AML-193 (cell line): Measurements from ENCODE around the gene PLA2G4D.

Source experiments
- DNase-seq, 2 experiments: peaks; one replicate each; lab custom pipeline; 2025; lab: John Stamatoyannopoulos, UW

The PLA2G4D gene

DNA sequence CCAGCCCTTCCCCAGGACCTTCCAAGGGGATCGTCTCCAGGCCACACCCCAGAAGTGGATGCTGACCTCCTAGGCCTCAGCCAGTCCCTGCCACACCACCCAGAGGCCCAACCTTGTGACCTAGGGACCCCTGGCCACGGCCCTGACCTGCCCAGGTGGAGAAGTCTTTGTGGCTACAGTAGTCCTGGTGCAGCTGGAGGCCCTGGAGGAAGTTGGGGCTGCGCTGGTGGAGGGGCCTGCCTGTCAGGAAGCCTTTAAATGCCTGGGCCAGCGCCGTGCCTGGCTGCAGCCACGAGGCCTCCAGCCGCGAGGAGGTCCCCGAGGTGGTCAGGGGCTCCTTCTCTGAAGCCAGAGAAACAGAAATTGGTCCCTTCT is 23.4 kb downstream of the PLA2G4D start:
- no peak for DNase-seq

DNA sequence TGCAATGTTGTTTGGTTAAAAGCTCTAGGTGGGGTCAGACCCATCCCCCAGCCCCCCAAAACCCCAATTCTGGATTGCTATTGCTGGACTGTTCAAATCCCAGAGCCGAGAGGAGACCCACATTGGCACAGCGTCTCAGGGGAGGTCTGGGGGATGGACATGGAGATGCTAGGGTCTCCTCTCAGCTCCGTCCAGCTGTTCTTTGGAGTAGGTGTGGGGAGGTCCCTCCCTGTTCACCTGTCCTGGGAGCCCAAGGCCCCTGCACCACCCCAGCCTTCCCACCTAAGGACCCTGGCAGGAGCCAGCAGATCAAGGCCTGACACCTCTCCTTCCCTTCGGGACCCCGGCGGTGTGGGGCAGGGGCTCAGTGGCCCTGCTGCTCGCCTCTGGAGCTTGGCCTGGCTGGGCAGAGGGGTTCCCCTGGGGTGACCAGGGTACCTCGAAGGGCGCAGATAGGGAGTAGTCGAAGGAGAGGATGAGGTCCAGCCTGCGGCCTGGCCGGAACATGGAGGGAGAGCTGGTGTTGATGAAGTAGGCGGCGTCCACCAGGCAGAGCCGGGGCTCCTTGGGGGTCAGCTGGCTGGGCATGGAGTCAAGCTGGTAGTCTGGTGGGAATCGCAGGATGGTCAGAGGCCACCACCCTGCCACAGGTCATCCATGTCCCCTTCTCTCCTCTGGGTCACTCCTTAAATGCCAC is 23.9 kb downstream of the PLA2G4D start:
- DNase-seq: no peak

DNA sequence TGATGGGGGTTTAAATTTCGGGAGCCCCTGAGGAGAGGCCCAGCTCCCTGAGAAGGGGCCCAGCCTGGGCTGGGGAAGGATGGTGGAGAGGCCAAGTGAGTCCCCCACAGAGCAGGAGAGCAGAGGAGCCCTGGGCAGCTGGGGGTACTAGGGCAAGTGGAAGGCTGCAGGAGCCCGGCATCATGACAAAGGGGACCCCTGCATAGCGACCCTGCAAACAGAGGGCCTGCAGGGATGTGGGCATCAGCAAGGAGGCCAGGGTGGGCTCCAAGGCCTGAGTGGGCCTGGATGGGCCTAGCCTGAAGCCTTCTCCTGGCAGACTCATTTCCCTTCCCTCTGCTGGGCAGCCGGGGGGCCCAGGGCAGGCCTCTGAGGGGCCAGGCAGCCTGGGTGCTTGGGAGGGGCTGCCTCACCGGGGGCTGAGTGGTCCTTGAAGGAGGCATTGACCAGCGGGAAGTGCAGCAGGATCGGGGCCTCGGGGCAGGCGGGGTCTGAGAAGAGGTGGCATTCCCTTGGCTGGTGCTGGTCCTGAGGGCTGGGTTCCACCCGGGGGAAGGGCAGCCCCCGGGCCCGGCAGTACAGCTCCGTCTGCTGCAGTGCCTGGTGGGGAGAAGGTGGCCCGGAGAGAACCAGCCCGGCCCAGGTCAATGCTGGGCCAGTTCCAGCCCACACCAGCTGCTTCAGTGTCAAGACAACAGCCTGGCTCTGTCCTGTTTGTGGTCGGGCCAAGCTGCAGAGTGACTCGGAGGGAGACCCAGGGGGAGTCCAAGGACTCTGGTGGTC is 24.7 kb downstream of the PLA2G4D start:
- DNase-seq: no peak

DNA sequence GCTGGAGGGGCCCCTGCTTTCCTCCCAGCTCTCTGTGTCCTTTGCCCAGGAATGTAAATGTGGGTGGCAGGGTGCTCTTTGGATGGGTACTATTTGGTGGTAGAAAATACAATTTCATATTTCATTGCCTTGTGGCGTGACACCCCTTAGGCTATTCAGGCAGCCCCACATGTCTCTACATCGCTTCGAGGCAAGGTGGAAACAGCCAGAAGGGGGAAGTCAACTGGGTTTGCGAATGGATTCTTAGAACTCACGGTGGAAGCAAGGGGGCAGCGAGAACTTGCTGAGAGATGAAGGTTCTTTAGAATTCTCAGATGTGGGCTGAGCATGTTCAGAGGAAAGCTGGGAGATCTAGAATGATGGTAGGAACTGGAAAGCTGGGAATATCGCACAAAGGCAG is 25.3 kb downstream of the PLA2G4D start:
- DNase-seq: no peak

DNA sequence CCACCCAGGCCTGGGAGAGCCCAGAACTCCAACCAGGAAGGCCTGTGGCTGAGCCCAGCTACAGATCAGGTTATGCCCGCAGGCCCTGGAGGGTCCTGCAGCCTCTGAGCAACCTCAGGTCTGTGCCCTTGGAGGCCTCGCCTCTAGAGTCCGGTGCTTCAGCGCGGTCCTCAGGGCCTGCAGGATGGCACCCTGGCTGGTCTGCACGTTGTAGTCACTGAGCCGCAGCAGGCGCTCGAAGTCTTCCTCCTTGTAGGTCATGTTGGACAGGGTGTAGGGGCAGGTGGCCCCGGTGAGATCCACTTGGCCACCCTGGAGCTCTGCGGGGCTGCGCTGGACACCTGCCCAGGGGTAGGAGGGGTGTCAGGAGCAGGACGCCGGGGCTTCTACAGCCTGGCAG is 25.8 kb downstream of the PLA2G4D start:
- DNase-seq: no peak

DNA sequence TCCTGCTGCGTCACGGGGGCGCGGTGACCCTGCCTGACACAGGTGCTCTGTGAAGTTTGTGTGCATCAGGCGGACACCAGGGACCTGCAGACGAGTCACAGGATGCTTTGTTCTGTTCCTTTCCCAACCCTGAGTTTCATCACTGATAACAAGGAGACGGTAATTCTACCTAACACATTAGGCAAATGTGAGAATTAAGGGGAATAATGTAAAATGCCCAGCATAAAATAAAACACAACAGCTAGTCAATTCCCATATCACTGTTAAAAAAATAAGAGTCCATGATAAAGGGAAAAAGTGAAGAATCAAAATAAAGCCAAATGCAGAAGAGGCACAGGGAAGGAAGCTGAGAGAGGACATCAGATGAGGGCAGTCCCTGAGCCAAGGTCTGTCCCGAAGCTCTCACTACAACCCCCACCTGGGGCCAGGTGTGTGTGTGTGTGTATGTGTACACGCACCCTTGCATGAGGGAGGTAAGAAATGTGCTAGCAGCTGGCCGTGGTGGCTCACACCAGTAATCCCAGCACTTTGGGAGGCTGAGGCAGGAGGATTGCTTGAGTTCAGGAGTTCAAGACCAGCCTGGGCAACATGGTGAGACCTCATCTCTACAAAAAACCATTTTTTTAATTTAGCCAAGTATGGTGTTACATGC is 27.5 kb downstream of the PLA2G4D start:
- DNase-seq: no peak

DNA sequence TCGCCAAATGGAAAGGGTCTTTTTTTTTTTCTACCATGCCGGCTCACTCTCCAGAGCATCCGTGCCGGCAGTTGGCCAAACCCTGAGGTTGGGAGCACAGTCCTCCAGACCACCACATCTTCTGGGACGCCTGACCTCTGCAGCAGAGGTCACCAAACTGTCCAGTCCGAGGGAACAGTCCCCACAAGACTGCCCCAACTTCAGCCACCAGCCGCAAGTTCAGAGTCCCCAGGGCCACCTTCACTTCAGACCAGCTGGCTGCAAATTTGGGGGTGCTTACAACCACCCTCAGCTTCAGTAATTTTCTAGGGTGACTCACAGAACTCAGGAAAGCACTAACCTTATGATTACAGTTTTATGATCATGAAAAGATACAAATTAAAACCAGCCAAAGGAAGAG is 28.9 kb downstream of the PLA2G4D start:
- no peak for DNase-seq

DNA sequence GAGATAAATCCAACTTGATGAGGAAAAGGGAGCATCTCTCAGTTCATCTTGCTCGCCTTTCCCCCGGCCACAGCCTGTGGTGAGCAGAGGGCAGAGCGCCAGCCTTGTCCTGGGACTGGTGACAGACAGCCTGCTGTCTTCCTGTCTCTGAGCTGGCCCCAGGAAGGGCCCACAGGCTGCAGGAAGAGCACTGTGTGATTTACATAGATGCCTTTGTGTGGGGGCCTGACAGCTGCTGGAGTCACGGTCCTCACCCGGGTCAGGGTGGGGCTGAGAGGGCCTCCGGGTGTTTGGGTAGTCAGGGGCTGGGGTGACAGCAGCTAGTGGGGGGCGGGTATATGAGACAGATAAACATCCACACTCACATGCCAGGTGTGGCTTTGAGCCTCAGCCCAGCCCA is 29.3 kb downstream of the PLA2G4D start:
- peak in 1 of 2 experiments; percentile 7 for DNase-seq

DNA sequence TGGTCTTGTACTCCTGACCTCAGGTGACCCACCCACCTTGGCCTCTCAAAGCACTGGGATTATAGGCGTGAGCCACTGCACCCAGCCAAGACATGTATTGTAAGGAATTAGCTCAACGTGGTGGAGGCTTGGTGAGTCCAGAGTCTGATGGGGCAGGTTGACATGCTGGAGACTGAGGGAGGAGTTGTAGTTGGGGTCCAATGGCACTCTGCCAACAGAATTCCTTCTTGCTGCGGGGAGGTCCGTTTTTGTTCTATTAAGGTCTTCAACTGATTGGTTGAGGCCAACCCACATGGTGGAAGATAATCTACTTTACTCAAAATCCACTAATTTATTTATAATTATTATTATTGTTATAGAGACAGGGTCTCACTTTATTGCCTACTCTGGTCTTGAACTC is 30.1 kb downstream of the PLA2G4D start:
- no peak for DNase-seq

DNA sequence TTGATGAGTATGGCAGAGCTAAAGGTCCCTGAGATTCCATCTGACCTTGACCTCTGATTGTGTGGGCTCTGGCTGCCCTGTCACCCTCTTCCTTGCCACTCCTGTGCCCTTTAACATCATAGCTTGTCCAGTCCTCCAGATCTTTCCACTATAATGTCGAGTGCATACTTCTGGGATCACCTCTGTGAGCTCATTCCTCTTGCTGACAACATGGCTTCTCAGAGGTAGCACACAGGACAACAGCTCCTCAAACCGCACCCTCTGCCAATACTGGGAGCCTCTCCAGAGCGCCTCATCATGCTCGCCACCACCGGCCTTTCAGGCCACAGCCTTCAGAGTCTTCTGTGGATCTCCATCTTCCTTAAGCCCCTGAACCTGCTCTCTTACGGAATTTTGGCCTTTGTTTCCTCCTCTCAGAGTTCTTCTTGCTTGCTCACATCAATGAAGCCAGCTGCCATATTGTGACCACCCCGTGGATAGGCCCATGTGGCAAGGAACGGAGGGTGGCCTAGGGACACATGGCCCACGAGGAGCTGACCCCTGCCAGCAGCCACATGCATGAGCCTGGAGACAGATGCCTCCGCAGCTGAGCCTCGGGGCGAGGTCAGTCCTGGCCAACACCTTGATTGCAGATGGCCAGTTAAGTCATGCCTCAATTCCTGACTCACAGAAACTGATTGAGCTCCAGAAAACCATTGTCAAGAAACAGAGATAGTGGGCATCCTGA is 31.1 kb downstream of the PLA2G4D start:
- DNase-seq: no peak

DNA sequence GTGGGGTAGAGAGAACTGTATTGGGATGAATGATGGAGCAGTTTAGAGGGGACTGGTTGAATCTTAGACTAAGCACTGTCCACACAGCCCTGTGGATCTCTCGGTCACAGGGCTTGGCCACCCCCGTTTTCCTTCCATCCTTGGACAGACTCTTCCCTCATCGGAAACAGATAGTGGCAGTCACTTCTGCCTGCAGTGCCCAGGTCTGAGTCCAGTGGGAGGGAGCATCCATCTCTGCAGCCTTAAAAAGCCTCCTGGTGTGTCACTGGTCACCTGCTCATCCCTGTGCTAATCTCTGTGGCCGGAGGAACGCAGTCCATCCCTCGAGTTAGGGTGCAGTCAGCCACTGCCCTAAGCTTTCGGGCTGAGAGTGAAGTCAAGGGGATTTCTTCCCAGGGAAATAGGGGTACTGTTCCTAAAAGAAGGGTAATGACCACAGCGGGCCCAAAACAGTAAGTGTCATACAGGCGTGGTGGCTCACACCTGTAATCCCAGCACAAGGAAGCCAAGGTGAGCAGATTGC is 32.0 kb downstream of the PLA2G4D start:
- no peak for DNase-seq

DNA sequence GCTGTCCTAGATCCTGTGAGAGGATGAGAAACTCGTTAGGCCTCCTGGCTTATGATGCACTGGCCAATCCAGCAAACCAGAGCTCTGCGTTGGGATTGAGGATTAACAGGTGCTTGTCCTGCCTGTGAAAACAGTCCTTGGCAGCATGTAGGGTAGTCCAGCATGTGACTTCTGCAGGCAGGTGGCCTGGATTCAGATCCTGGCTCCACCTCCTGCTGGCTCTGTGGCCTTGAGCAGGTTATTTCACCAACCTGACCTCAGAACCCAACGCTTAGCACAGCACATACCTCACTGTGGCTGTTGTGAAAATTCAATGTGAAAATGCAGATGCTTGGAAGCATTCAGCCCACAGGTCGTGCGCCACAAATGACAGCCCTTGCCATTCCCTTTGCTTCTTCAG is 33.6 kb downstream of the PLA2G4D start:
- no peak for DNase-seq

DNA sequence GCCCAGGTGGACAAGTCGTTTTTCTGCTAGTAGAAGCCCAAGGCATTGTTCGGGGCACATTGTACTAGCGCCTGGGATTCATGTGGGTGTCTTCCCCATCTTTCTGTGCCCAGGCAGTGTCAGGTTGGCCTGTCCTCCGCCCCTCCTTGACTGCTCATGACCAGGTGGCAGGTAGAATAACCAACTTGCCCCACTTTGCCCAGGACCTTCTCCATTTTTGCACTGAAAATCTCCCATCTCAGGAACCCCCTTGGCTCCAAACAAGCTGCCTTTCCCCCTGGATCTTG is 33.9 kb downstream of the PLA2G4D start:
- no peak for DNase-seq

DNA sequence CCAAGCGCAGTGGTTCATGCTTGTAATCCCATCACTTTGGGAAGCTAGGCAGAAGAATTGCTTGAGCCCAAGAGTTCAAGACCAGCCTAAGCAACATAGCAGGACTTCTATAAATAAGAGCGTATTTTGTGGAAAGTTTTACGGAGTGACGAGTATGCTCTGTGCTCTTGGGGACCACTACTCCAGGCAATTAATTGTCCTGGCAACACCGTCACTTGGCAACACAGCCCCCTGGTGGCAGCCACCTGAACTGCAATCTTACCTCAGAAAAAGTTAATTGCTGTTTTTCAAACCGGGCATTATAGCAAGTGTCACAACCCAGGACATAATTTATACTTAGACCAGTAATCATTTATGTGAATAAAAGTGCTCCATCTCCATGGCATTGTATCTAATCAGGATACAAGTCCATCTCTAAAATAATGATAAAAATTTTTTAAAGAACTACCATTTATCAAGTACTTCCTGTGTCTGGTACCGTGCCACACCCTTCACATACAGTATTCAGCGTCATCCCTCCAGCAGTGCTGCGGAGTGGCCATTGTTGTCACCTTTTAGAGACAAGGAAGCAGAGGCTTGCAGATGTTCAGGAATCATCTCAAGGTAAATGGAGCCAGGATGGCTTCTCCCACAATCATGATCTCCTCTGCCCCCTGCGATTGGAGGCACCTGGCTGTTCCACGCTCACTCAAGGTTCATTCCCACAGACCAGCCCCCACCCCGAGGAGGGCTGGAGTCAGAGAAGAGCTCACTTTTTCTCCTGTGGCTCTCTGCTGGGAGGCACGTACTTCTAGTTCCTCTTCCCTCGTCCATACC is 34.5 kb downstream of the PLA2G4D start:
- DNase-seq: peak; percentile 35 to 41

DNA sequence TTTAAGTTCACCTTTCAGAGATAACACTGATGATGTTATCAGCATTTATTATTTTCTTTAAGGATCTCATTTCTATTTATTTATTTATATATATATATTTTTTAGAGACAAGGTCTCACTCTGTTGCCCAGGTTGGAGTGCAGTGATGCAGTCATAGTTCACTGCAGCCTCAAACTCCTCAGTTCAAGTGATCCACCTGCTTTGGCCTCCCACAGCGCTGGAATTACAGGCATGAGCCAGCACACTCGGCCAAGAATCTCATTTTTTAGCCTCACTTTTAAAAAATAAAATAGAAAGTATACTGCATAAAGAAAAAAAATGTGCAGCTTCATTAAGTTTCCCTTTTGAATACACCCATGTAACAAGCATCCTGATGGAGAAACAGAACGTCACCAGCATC is 35.6 kb downstream of the PLA2G4D start:
- DNase-seq: no peak

DNA sequence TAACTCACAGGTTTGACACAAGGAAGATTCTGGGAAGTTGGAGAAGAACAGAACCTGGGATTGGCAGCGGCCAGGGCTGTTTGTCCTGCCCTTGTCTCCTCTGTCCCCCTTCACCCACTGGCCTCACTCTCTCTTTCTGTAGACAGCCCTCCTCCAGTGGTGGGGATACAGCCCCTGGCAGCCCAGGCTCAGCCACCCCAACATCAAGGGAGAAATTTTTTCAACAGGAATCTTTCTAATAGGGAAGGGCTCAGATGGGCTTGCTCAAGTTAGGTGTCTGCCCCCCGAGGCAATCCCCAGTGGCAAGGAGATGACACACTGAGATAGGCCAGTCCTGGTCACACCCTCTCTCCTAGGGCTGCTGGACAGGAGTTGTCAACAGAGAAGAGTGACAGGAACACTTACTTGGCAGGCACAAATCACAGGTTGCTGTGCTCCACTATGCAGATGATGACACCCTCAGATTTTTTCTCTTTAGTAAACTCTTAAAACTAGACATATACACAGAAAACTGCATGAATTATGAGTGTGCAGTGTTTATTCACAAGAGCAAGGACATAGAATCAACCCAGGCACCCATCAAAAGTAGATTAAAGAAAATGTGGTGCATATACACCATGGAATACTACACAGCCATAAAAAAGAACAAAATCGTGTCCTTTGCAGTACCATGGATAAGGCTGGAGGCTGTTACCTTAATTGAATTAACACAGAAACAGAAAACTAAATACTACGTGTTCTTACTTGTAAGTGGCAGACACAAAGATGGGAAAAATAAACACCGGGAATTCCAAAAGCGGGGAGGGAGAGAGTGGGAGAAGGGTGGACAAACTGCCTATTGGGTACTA is 36.3 kb downstream of the PLA2G4D start:
- no peak for DNase-seq

DNA sequence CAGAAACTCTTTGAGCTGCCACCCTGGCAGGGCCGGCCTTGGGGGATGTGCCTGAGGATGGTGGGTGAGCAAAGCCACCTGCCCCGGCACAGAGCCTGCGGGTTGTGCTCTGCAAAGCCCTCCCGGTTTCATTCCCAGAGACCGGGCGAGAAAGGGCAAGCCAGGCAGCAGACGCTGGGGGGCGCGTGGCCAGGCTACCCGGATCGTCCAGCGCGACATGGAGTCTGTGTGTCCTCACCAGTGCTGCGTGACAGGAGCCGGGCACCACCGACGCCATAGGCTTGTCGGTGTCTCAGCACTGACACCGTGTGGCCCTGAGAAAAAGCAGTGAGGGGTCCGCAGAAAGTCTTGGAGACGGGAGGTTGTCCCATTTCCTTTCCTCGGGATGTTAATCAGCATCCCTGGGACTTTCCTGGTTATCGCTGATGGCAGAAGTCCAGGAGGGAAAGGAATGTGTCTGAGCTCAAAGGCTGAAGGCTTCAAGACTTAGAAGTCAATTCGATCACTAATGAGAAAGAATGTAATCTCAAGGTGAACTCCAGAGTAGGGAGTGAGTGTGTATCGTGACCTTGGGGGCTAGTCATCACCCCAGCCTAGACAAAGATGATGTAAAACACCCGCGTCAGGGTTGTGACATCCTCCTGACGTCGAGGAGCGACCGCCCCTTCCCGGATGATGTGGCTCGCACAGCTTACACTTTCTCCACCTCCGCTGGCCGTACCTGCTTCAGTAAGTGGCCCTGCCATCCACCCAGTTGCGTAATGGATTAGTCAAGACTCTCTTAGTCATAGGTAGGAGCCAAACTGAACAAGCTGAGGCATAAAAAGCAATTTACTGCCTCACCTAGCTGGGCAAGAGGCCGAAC is 37.2 kb downstream of the PLA2G4D start:
- DNase-seq: peak; percentile 22 to 38

DNA sequence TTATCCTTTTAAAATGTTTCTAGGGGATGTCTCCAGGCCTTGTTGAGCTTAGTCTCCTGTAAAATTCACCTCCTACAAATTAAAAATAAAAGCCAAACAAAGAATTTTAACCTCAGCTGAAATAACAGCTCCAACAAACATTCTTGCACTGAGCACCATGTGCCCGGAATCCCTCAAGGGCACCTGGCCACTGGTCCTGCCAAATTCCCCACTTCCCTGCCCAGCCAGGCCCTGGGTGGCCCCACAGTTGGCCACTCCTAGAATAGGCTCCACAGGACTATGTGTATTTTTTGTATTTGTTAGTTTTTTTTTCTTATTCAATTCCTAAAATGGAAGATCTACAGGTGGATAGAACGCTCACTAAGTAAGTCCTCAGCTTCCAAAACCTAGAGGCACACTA is 40.4 kb downstream of the PLA2G4D start:
- DNase-seq: no peak

DNA sequence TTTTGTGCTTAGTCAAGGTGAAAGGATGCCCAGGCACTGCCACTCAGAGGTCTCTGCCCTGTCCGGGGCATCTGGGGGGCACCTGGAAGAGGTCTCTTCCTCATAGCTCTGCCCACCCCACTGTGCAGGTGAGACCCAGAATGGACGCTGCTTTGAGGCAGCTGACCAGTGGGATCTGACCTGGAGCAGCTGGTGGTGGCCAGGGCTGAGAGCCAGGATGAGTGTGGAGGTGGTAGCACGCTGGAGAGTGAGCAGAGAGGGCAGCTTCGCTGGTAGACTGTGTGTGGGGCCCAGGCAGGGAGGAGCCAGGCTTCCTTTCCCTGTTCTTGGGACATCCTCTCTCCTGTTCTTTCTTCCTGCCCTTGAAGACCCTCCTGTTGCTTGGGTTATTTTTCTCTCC is 41.4 kb downstream of the PLA2G4D start:
- no peak for DNase-seq
